ENCODE results near the gene RASGRP2. TPM values are rescaled to one million over a fixed set of nuclear protein-coding genes. Genes with fewer than 3 reads are reported as not detected.

The RASGRP2 gene
- total and polyA plus RNA-seq, 2 of the 8 experiments (the other 6 are each of a cell fraction or from before 2014, with no cell fraction given): 40.6 to 45.7 TPM

GRCh38 chr11:64771861-64772260, 27.9 kb upstream of the RASGRP2 start:
- no peak overlapping the region for H3K4me2 ChIP-seq (ENCODE audit: insufficient read depth in 1 of 2, low read depth in 2 of 2, low read length in 2 of 2)
- H4K5ac ChIP-seq (ENCODE audit: insufficient read length, low read depth, low read length): no peak overlapping the region
- no peak overlapping the region for H2BK15ac ChIP-seq (ENCODE audit: low read length)
- peaks cover 1% of the 10 kb centered on the region; the same call in 1 of the 2 replicates for H3K23me2 ChIP-seq (ENCODE audit: low read depth, low read length)
- H2AFZ ChIP-seq (ENCODE audit: low read length): no peak overlapping the region
- no peak overlapping the region for H3K14ac ChIP-seq (ENCODE audit: insufficient read length)
- no peak overlapping the region for H2AK5ac ChIP-seq (ENCODE audit: low read depth, low read length)
- ChIA-PET CTCF (ENCODE audit: partially characterized antibody) (interaction anchor here (4.9 to 23.6 kb wide), 2 partner anchors 8 to 26 kb away, joined by 35 to 376 read pairs; partner anchors contain the start of gene RASGRP2), POLR2A (ENCODE audit: partially characterized antibody) (interaction anchor here (0.6 to 29.2 kb wide), 7 partner anchors 10 to 85 kb away, joined by 3 to 1087 read pairs (median 3); partner anchors contain the start of genes PYGM and RASGRP2)
- no peak overlapping the region for H2BK120ac ChIP-seq (replicated peaks; ENCODE audit: low read depth, low read length)
- peaks cover 9% of the 10 kb centered on the region for H3K79me1 ChIP-seq (ENCODE audit: low read depth, low read length)
- DNase-seq (ENCODE audit: low read depth in 1 of 2, low spot score in 2 of 2) (no peak), FAIRE-seq (no peak)
- WGBS, 2 experiments (ENCODE audit: extremely low coverage in 1 of 2, insufficient coverage in 1 of 2, insufficient read length in 1 of 2, insufficient replicate concordance in 2 of 2, low coverage in 1 of 2, low lambda C conversion rate in 2 of 2, missing lambda C conversion rate in 1 of 2): 92% methylated on average over 2 of the region's 2 CpGs; no CpG with 5 or more reads in 1 of the 2 experiments
- H3K4ac ChIP-seq (replicated peaks; ENCODE audit: insufficient read length, low read depth, low read length): no peak overlapping the region
- TF ChIP-seq KDM1A (IDR thresholded peaks at IDR 0.05; ENCODE audit: borderline replicate concordance, low read length) (no peak), SRF (IDR thresholded peaks at IDR 0.05; ENCODE audit: low read depth, low read length) (no peak), CEBPB (IDR thresholded peaks at IDR 0.05; ENCODE audit: low read depth, low read length) (no peak), RFX5 (IDR thresholded peaks at IDR 0.05; ENCODE audit: borderline replicate concordance, low read depth, low read length) (no peak), RAD21 (IDR thresholded peaks at IDR 0.05 in 1 of 2, conservative IDR thresholded peaks at IDR 0.05 in 1 of 2; ENCODE audit: low read depth in 2 of 2, low read length in 2 of 2) (no peak), FOSL1 (IDR thresholded peaks at IDR 0.05; ENCODE audit: insufficient read depth, low read depth, low read length) (no peak), HDAC2 (IDR thresholded peaks at IDR 0.05; ENCODE audit: borderline replicate concordance in 1 of 2, low read depth in 2 of 2, low read length in 2 of 2) (no peak), JUN (IDR thresholded peaks at IDR 0.05; ENCODE audit: low read depth, low read length) (no peak), KDM4A (IDR thresholded peaks at IDR 0.05; ENCODE audit: low read depth, low read length, severe bottlenecking) (no peak), TCF12 (IDR thresholded peaks at IDR 0.05; ENCODE audit: low read depth, low read length) (no peak)
- TF ChIP-seq, protein P1, sequence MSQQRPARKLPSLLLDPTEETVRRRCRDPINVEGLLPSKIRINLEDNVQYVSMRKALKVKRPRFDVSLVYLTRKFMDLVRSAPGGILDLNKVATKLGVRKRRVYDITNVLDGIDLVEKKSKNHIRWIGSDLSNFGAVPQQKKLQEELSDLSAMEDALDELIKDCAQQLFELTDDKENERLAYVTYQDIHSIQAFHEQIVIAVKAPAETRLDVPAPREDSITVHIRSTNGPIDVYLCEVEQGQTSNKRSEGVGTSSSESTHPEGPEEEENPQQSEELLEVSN (IDR thresholded peaks at IDR 0.05): no peak
- H2BK12ac ChIP-seq (ENCODE audit: low read depth, low read length): no peak overlapping the region
- no peak overlapping the region for H4K8ac ChIP-seq (ENCODE audit: extremely low read depth, insufficient read depth, low read length)
- H2BK20ac ChIP-seq (ENCODE audit: low read length): no peak overlapping the region
- no peak overlapping the region for H3K56ac ChIP-seq (replicated peaks; ENCODE audit: insufficient read length, low read depth, low read length)
- no peak overlapping the region for H3K23ac ChIP-seq (ENCODE audit: insufficient read length)
- H3K18ac ChIP-seq (ENCODE audit: extremely low read depth, low read length): no peak overlapping the region
- H3K79me2 ChIP-seq (ENCODE audit: control insufficient read depth in 1 of 2, insufficient read depth in 2 of 2, low read length in 2 of 2): peaks cover 23 to 74% of the 10 kb centered on the region in 2 experiments
- H3K4me3 ChIP-seq (ENCODE audit: extremely low read depth in 1 of 4, insufficient read depth in 2 of 4, low read depth in 3 of 4, low read length in 4 of 4): no peak overlapping the region
- peaks cover 2 to 9% (median 6%) of the 10 kb centered on the region in 4 experiments; a peak in 5 of 7 replicates for H3K4me1 ChIP-seq (replicated peaks in 1 of 4; ENCODE audit: control insufficient read depth in 3 of 4, insufficient read depth in 4 of 4, low read length in 3 of 4)
- no peak overlapping the region for H2BK5ac ChIP-seq (ENCODE audit: low read depth, low read length)
- no peaks in the 10 kb centered on the region for H3K9me3 ChIP-seq (ENCODE audit: insufficient read depth in 2 of 2, low read depth in 1 of 2, low read length in 1 of 2)
- no peaks in the 10 kb centered on the region; a peak in 1 of 7 replicates for H3K27me3 ChIP-seq (replicated peaks in 1 of 4; ENCODE audit: control insufficient read depth in 3 of 4, extremely low read depth in 1 of 4, insufficient read depth in 3 of 4, low read length in 3 of 4)
- H3K27ac ChIP-seq (ENCODE audit: low read depth, low read length): no peak overlapping the region
- no peak overlapping the region for H4K91ac ChIP-seq (replicated peaks; ENCODE audit: insufficient read length, low read length)
- peaks cover 77 to 100% (median 97%) of the 10 kb centered on the region in 4 experiments for H3K36me3 ChIP-seq (ENCODE audit: control insufficient read depth in 2 of 4, insufficient read depth in 4 of 4, low read length in 3 of 4)
- H4K20me1 ChIP-seq (replicated peaks in 1 of 2; ENCODE audit: control insufficient read depth in 1 of 2, insufficient read depth in 2 of 2, low read length in 2 of 2): peaks cover 41 to 57% of the 10 kb centered on the region in 2 experiments
- no peak overlapping the region for H3K9ac ChIP-seq (replicated peaks in 1 of 4; ENCODE audit: extremely low read depth in 1 of 4, low read depth in 3 of 4, low read length in 3 of 4)
